ENCODE measurements around the gene SPATA9.
"Not testable (repeated sequence)": the region's sequence is repeated elsewhere in the genome, so short reads cannot be mapped to it uniquely, and the experiment has no call there.

Gene SPATA9

DNA sequence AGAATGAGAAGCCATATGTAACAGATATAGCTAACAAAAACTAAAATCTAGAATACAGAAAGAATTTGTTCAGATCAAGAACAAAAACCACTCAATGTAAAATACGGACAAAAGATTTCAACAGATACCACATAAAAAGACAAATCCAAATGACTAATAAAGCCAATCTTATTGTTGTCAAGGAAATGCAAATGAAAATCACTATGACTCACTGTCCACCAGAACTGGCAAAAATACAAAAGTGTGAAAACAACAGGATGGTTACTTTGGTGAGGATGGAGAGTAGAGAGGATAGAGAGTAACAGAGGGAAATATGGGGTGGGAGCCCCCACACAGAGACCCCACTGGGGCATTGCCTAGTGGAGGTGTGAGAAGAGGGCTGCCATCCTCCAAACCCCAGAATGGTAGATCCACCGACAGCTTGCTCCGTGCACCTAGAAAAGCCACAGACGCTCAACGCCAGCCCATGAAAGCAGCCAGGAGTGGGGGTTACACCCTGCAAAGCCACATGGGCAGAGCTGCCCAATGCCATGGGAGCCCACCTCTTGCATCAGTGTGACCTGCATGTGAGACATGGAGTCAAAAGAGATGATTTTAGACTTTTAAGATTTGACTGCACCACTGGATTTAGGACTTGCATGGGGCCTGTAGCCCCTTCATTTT, 33.1 kb upstream of the SPATA9 start:
- no peak overlapping the region for H3K4me3 ChIP-seq (ENCODE audit: low read depth, low read length)
- peak; percentile 79 for DNase-seq (ENCODE audit: low read depth)
- TF ChIP-seq, protein P1, sequence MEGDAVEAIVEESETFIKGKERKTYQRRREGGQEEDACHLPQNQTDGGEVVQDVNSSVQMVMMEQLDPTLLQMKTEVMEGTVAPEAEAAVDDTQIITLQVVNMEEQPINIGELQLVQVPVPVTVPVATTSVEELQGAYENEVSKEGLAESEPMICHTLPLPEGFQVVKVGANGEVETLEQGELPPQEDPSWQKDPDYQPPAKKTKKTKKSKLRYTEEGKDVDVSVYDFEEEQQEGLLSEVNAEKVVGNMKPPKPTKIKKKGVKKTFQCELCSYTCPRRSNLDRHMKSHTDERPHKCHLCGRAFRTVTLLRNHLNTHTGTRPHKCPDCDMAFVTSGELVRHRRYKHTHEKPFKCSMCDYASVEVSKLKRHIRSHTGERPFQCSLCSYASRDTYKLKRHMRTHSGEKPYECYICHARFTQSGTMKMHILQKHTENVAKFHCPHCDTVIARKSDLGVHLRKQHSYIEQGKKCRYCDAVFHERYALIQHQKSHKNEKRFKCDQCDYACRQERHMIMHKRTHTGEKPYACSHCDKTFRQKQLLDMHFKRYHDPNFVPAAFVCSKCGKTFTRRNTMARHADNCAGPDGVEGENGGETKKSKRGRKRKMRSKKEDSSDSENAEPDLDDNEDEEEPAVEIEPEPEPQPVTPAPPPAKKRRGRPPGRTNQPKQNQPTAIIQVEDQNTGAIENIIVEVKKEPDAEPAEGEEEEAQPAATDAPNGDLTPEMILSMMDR (conservative IDR thresholded peaks at IDR 0.05; ENCODE audit: low read depth, low read length), result no peak

DNA sequence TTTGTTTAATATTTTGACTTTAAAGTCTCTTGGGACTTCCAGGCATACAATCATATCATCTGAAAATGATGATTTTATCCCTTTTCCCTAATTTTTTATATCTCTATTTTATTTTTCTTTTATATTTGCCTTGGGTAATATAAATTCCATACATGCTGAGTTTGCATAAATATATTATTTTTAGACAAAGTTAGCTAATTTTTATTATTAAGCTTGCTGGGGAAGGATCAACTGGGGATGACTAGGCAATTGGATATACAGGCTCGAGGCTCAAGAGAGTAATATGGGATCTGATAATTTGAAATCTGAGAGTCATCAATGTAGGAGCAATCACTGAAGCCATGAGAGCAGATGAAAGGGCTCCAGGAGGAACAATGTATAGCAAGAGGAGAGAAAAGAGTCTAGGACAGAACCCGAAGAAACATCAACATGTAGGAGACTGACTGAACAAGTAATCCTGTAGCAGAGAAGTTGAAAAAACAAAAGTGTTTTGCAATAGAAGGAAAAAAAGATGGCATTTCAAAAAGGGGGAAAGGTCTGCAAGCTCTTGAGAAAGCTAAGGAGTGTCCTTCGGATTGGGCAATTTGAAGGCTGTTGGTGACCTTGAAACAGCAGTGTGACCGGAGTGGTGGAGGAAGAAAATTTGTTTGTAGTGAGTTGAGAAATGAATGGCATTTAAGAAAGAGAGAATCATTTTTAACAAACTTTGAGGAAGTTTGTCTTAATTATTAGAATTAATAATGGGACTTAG, 31.3 kb upstream of the SPATA9 start:
- peak; percentile 87 for DNase-seq (ENCODE audit: low read depth)
- TF ChIP-seq, protein P1 (conservative IDR thresholded peaks at IDR 0.05; ENCODE audit: low read depth, low read length), result no peak
- no peak overlapping the region for H3K4me3 ChIP-seq (ENCODE audit: low read depth, low read length)

DNA sequence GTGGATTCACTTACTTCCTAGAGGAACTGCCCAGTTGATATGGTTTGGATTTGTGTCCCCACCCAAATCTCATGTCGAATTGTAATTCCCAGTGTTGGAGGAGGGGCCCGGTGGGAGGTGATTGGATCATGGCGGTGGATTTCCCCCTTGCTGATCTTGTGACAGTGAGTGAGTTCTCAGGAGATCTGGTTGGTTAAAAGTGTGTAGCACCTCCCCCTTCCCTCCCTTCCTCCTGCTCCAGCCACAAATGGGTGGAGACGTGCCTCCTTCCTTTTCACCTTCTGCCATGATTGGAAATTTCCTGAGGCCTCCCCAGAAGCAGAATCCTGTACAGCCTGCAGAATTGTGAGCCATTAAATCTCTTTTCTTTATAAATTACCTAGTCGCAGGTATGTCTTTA, 30.5 kb upstream of the SPATA9 start:
- DNase-seq (ENCODE audit: low read depth); H3K4me3 ChIP-seq (ENCODE audit: low read depth, low read length): not testable (repeated sequence)

DNA sequence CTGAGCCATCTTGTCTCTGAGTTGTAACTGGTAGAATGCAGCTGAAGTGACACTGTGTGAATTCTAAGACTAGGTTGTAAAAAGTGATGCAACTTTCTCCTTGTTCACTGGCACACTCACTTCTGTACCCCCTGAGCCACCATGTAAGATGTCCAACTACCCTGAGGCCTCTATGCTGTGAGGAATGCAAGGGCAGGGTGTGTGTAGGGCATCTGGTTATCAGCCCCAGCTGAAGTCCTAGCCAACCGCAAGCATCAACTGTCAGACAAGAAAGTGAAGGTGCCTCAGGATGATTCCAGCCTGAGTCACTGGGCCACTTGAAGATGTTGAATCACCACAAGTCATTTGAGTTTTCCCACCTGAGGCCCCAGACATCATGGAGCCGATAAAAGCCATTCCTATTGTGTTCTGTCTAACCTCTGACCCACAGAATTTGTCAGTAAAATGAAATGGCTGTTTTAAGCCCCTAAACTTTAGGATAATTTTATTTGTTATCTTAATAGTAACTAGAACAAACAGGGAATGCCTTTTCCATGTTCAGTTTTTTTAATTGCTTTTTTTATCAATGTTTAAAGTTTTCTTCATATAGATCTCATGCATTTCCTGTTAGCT, 29.7 kb upstream of the SPATA9 start:
- DNase-seq (ENCODE audit: low read depth), result peak; percentile 75
- TF ChIP-seq, protein P1 (conservative IDR thresholded peaks at IDR 0.05; ENCODE audit: low read depth, low read length), result no peak
- H3K4me3 ChIP-seq (ENCODE audit: low read depth, low read length), result no peak overlapping the region

DNA sequence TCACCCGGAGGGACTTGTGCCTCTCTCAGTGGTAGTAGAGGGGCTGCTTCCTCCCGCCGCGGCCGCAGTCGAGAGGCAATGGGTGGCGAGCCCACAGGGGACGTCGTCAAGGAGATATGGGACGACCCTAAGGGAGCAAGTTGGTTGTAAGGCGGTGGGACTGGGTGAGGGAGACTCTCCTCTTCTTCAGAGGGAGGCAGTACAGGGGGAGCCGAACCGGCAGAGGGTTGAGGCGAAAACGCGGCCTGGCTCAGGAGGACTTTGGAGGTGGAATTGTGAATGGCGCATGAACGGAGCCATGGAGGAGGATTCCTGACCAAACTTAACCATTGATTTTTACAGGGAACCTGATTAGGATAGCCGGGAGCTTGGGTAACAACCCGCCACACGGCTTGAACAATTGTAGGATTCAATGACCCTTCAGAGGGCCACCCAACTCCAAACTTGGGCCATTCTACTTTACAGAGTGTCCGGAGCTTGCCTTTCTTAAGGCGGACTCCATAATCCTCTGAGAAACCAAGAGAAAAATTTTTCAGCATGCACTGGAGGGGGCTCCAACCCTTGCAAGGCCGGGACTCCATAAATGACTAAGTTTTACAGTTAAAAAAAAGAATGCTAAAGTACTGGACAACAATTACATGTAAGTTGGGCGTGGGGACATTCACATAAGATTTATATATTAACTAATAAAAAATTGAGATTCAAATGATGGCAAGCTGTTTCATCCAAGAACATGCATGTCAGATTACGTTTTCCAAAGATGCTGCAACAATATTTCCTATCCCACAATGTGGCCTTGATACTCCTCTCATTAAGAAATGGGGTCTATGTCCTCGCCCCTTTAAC, 28.9 kb upstream of the SPATA9 start:
- DNase-seq (ENCODE audit: low read depth), result no peak
- no peak overlapping the region for H3K4me3 ChIP-seq (ENCODE audit: low read depth, low read length)
- TF ChIP-seq, protein P1 (conservative IDR thresholded peaks at IDR 0.05; ENCODE audit: low read depth, low read length), result no peak

DNA sequence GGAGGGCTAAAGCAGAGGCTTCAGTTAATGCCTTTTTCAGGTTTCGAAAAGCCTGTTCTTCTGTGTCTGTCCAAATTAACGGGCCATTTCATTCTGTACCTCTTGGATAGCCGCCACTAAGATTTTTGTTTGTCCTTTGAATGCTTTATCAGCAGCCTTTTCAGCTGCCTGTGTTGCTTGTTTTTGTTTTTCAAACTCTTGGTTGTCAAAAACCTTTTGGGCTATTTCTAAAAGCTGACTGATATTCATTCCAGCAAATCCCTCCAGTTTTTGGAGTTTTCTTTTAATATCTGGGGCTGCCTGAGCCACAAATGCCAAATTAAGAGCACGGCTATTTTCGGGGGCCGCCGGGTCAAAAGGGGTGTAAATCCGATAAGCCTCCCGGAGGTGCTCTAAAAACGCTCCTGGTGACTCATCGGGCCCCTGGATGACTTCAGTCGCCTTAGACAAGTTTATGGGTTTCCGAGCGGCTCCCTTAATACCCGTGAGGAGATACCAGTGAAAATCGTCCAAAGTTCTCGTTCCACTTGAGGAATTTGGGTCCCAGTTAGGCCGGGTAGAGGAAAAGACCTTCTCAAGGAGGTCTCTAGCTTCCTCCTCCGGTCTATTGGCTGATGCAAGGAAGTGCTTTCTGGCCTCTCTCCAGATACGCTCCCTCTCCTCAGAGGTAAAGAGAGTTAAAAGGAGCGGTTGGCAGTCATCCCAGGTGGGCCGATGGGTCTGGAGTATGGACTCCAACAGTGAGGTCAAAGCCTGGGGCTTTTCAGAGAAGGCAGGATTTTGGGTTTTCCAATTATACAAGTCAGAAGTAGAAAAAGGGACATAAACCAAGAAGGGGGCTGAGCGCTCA, 28.1 kb upstream of the SPATA9 start:
- DNase-seq (ENCODE audit: low read depth); H3K4me3 ChIP-seq (ENCODE audit: low read depth, low read length): not testable (repeated sequence)

DNA sequence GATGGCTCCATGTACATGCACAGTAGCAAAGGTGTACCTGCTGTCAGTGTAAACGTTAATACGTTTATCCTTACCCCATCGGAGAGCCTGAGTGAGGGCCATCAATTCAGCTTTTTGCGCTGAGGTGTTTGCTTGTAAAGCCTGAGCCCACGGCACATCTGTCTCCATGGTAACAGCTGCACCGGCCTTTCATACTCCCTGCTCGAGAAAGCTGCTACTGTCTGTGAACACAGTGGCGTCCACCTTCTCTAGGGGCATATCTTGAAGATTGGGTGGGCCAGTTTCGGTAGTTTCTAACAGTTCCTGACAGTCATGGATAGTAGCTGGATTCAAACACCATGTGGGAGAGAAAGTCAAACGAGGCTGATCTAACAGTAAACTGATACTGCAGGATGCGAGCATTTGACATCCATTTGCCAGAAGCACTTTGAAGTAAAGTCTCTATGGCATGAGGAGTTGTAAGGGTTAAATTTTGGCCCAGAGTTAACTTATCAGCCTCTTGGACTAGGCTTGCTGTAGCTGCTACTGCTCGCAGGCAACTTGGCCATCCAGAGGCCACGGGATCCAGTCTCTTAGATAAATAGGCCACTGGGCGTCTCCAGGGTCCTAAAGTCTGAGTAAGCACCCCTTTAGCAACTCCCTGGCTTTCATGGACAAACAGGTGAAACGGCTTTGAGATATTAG, 27.3 kb upstream of the SPATA9 start:
- TF ChIP-seq, protein P1 (conservative IDR thresholded peaks at IDR 0.05; ENCODE audit: low read depth, low read length), result no peak
- peak; percentile 58 for DNase-seq (ENCODE audit: low read depth)

More for the DNA sequence above, 27.3 kb upstream of the SPATA9 start:
- H3K4me3 ChIP-seq (ENCODE audit: low read depth, low read length), result no peak overlapping the region

All from choroid plexus epithelial cell (primary cell).